Adipose tissue (tissue), 3 donors: ENCODE data around the gene UBE2O. TPM values are rescaled to one million over a fixed set of nuclear protein-coding genes. Genes with fewer than 3 reads are reported as not detected.

Experiments used
- H3K27ac ChIP-seq: one replicate; pipeline ENCODE4 v1.5.1; 2013; ENCODE audit warnings: low read depth, low read length
- WGBS, 3 donors: extraction: QIAGEN DNeasy Blood & Tissue Kit; methylation state at CpG; one replicate each; pipeline ENCODE4 v1.1.7; 2013; 5-methylcytosine and 5-hydroxymethylcytosine counted together
- polyA plus RNA-seq, 3 donors: library from polyadenylated mRNA; stranded (reverse); fragments of 200-250 nt; gene quantifications; one replicate each; pipeline ENCODE4 v1.2.3, GENCODE V29; 2013
- donor health status: healthy with polysubstance abuse.
- donor health status: Bipolar disorder and iron deficiency.
- donor health status: healthy.

UBE2O gene
- polyA plus RNA-seq, 3 donors = 6.2 to 10.1 (median 10.0) TPM

DNA sequence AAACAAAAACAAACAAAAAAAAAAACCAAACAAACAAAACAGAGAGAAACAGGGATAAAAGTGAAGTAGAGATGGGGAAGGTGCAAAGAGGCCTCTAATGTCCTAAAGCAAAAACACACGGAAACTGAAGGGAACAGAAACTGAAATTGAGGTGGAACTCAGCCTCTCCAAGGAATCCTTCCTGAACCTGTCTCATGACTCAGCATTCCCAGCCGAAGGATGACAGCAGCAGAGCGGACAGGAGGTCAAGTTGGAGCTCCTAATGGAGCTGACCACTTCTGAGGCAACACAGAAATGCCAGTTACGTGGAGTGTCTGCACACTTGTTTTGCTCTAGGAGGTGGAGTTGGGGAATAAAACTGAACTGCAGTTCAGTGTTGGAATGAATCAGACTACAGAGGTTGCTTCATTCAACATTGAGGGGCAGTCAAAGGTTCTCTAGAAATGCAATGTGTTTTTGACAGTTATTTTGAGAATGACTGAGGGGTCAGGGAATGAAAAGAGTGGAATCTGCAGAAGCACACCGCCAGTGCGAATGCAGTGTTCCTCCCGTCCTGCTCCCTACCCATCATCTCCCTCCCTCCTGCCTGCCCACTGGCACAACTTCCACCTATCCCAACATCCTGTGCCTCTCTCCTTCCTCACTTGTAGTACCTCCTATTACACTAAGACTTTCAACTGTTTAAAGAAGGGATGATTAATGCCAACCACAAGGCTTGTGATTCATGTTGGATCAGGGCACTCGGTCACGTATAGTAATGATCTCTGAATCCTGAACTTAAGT, 6.3 kb downstream of the UBE2O start:
- WGBS, 3 donors = 59 to 64% (median 62%) methylated on average over 9 of the region's 9 CpGs
- H3K27ac ChIP-seq = no peak overlapping the region

DNA sequence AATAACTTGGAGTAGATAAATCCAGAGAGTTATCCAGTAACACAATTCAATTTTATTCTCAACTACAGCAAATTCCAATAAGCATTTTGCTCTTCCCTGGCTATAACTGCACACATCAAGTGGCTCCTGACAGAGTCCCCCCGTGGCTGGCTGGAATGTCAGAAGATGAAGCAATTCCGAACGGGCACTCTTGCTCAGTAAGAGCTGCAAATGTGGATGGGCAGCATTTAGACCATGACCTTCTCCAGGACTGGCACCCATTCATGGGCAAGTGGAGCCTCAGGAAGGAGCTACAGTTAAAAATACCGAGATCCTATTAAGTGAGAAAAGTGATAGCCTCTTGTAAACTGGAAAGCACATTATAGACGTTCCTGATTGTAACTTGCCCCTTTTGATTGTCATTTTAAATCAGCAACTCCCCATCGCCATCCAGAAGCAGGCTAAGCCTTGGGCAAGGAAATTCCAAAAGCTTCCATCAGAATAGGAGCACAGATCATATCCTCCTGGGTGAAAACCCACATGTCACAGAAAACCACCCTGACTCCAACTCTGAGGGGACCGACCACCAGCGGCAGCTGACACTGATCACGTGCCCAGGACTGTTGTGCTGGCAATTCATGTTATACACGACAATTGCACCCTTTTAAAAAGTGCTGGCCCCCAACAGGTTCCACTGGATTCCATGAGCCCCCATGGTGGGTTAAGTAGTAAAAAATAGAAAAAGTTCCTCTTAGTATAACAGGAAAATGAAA, 7.1 kb downstream of the UBE2O start:
- no peak overlapping the region for H3K27ac ChIP-seq
- 57 to 81% (median 74%) methylated on average over 10 of the region's 10 CpGs for WGBS, 3 donors

DNA sequence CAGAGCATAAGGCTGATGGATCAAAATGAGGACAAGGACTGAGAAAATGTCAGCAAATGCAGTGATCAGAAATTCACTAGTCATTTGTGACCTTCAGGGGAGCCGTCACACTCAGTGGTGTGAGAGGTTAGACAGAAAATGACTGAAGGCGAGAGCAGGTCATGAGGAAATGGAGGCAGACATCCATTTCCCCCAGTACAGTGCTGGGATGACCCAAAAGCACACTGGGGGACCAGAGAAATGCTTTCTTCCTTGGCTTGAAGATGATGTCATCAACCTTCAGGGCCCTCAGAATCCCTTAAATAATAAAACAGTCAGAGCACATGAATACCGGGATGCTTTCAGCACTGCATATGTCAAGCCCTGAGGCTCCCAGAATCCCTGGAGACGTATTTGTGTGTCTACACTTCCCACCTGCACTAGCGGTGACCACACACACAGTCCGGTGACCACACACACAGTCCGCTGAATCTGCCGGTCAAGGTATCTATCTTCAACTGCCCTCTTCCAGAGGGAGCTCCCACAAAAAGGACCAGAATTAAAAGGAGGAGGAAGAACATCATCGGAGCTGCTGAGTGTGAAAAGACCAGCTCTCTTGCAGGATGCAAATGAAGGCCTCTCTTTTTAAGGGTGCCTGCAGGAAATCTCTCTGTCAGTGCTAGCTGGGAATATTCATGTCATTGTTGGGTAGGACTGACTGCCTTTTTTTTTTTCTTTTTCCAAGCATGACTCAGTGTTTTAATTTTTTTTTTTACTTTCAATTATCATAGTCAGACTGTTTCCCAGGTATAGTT, 8.2 kb downstream of the UBE2O start:
- WGBS, 3 donors = 76 to 80% (median 76%) methylated on average over 9 of the region's 9 CpGs
- H3K27ac ChIP-seq = no peak overlapping the region

DNA sequence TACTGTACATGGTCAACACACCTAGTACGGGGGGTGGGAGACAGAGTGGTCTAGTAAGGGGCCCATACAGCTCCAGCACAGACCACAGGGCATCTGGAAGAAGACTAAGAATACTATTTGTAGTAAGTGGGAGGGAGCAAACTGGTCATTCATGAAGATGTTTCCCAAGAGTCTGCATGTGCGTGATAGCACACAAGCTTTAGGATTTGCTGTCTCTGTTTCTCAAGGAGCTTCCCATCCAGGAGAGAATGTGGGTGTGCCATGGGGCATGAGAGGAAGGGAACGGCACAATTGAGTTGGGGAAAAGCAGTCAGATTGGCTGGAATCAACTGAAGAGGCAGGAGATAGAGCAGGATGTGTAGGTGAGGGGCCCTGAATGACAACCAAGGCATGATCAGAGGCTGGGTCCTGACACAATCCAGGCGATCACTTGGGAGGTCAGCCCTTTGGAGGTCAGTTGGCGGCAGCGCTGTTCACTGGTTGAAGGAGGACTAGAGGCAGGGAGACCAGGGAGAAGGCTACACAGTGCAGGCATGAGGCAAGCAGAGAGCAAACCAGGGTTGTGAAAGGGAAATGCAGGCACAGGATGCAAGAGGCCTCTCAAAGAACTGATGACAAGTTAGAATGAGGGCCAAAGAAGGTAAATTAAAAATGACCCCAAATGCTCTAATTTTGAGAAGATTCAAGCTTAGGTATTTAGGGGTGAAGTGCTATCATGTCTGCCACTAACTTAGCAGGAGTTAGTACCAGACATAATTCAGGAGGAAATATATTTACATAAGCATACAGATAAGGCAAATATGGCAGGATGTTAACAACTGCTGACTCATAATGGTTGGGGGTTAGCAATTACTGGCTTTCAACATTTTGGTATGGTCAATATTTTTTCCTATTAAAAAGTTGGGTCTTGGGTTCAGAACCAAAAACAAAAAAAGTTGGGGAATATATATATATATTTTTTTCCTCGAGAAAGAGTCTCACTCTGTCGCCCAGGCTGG, 10.3 kb downstream of the UBE2O start:
- 82 to 94% (median 85%) methylated on average over 8 of the region's 8 CpGs for WGBS, 3 donors
- H3K27ac ChIP-seq = no peak overlapping the region

DNA sequence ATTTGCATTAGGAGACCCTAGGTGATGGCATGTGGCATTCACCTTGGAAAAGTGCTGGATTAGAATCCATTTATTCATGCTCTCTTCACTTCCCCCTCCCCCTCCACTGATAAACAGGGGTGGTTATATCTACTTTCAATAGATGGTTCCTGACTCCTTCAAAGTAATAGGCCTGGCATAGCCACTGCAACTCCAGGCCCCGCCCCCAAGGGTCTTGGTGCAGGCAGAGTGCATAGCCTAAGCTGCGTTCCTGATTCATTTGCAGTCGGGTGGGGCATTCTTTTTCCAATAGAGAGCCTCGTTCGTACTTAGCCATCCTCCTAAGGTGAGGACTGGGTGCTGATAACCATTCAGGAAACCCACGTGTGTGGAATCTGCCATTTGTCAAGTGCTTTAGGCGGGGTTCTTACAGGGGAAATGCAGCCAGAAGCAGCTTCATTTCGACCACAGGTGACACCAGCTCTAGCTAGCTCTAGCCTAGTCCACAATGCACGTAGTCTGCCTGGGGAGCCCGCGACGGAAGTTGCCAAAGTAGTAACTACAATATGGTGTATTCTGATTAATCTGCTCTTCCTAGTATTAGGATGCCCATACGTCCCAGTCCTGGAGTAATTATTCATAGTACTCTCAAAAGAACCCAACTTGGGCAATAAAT, 11.1 kb downstream of the UBE2O start:
- H3K27ac ChIP-seq = no peak overlapping the region
- WGBS, 3 donors = 75 to 80% (median 76%) methylated on average over 13 of the region's 13 CpGs

DNA sequence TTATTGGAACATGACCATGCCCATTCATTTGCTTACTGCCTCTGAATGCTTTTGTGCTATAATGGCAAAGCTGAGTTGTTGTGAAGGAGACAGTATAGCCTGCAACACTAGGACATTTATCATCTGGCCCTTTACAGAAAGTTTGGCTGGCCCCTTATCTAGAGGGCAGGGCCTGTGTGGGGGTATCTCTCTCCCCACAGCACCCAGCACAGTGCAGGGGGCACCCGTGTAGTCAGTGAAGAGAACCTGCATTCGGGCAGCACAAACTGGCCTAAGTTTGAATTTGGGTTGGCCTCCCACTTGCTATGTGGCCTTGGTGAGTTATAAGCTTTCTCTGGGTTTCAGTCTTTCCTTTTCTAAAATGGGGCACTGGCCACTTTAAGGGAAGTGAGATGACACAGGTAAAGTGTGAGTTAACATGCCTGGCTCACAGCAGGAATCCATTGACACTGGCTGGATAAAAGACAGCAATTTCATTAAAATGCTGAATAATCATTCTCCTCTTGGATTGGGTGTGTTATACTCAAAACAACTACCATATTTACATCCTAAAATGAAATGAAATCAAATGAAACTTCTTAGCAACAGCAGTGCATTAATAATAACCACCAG, 12.1 kb downstream of the UBE2O start:
- WGBS, 3 donors = 78 to 88% (median 83%) methylated on average over 2 of the region's 2 CpGs
- no peak overlapping the region for H3K27ac ChIP-seq

DNA sequence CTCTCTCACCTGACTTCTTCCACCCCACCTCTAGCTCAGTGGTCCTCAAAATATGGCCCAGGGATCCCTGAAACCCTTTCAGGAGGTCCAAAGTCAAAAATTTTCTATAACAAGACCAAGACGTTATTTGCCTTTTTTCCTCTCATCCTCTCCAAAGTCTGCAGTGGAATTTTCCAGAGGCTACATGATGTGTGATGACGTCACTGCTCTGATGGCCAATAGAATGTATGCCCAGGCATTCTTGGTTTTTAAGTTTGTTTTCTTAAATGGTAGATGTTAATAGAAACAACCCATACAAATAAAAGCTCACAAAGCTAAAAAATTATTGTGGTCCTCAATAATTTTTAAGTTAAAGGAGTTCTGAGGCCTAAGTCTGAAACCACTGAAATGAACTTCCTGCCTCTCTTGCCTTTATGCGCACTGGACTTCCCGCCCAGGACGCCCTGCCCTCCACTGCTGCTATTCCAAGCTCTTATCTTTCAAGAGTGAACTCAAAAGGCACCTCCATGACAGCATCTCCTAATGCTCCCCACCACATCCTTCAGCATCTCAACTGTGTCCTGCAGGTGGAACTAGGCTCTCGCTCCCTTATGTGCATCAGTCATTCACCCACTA, 13.5 kb downstream of the UBE2O start:
- no peak overlapping the region for H3K27ac ChIP-seq
- 82 to 92% (median 90%) methylated on average over 6 of the region's 6 CpGs for WGBS, 3 donors

DNA sequence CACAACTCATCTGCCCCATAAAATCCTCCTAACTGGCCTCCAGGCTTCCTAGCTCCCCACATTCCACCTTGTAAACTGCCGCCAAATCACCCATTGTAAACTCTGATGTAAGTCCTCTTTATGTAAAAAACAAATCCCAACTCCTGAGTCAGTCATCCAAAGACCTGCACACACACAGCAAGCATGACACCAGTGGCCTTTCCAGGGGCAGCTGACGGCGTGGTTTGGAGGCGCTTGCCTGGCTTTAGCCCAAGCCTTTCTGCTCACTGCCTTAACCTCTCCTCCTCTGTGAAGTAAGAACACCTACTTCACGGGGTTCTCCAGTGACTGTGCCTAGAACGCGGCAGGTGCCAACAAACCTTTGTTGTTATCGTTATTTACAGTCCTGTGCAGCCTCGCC, 14.0 kb downstream of the UBE2O start:
- 59 to 93% (median 83%) methylated on average over 9 of the region's 9 CpGs for WGBS, 3 donors
- no peak overlapping the region for H3K27ac ChIP-seq

DNA sequence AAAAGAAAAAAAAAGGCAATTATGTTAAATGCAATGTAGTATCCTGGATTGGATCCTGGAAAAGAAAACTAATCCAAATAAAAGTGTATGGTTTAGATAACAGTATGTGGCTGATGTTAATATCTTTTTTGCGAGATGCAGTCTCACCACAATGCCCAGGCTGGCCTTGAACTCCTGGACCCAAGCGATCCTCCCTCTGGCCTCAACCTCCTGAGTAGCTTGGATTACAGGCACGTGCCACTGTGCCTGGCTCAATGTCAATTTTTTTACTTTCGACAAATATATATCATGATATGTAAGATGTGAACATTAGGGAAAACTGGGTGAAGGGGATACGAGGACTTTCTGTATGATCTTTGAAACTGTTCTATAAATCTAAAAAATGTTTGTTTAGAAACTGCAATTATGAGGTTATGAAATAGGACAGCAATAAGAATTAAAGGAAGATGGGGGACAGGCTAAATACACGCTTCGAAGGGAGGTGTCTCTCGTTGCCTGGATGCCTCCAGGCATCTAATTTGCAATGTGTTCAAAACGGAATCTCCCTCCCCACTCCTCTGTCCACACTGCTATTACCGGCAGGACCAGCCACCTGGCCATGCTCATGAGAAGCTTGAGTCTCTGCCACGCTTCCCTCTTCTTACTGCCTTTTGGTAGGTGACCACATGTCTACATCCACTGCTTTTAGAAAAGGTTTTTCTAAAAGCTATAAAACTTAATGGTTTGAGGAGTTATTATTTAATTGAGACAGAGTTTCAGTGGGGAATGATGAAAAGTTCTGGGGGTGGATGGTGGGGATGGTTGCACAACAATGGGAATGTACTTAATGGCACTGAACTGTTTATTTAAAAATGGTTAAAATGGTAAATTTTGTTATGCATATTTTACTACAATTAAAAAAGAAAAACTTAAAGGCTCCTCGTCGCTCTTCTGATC, 15.2 kb downstream of the UBE2O start:
- WGBS, 3 donors = 68 to 85% (median 83%) methylated on average over 13 of the region's 13 CpGs
- H3K27ac ChIP-seq = no peak overlapping the region

DNA sequence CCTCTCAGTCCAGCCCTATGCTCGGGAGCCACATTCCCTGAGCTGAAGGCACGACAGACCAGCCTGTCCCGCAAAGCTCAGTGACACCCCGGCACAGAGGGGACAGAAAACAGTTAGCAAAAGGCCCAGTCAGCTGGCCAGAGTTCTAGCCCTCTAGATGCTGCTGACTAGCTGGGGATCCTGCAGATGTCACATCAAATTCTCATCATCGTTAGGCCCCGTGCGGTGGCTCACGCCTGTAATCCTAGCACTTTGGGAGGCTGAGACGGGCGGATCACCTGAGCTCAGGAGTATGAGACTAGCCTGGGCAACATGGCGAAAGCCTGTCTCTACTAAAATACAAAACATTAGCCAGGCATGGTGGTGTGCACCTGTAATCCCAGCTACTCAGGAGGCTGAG, 17.2 kb downstream of the UBE2O start:
- 96 to 97% (median 96%) methylated on average over 11 of the region's 11 CpGs for WGBS, 3 donors

DNA sequence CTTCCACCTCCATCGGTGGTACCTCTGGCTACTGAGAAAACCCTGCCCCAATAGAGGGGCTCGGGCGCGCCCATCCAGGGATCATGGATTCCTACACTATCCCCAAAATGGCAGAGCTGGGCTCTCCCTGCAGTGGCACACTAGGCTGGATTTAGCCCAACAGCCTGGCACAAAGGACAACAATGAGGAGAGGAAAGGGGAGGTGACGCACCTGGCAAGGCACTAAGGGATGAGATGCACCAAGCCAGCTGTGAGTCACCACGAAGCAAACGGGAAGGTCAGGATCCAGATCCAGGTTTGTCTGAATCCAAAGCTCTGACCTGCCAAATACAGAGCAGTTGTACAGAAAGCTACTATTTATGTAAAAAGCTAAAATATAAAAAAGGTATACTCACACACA, 18.1 kb downstream of the UBE2O start:
- 77 to 89% (median 88%) methylated on average over 7 of the region's 7 CpGs for WGBS, 3 donors
- no peak overlapping the region for H3K27ac ChIP-seq

More for the DNA sequence above, 17.2 kb downstream of the UBE2O start:
- H3K27ac ChIP-seq = no peak overlapping the region

DNA sequence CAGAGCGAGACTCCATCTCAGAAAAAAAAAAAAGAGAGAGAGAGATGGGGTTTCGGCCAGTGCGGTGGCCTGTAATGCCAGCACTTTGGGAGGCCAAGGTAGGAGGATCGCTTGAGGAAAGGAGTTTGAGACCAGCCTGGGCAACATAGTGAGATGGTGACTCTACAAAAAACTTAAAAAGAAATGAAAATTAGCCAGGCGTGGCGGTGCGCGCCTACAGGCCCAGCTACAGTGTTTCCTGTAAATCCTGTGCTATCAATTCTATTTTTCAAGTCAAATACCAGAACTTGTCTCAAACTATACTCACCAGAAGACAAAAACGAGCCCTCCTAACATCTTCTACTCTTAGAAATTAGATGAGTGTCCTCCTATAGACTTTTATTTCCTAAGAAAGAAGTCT, 19.3 kb downstream of the UBE2O start:
- 94 to 97% (median 95%) methylated on average over 9 of the region's 9 CpGs for WGBS, 3 donors
- no peak overlapping the region for H3K27ac ChIP-seq

DNA sequence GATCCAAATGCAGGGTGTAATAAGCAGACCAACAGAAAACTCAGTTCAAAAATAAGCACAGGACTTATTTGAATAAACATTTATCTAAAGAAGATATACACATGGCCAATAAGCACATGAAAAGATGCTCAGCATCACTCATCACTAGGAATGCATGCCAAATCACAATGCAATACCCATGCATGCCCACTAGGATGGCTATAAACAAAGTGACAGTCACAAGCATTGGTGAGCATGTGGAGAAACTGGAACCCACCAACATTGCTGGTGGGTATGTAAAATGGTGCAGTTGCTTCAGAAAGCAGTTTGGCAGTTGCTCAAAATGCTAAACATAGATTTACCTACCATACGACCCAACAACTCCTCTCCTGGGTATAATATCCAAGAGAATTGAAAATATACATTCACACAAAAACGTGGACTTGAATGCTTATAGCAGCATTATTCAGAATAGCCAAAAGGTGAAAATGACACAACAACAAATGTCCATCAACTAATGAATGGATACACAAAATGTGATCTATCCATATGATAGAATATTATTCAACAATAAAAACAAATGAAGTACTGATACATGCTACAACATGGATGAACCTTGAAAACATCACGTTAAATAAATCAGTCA, 20.1 kb downstream of the UBE2O start:
- 79 to 83% (median 82%) methylated on average over 3 of the region's 3 CpGs for WGBS, 3 donors

DNA sequence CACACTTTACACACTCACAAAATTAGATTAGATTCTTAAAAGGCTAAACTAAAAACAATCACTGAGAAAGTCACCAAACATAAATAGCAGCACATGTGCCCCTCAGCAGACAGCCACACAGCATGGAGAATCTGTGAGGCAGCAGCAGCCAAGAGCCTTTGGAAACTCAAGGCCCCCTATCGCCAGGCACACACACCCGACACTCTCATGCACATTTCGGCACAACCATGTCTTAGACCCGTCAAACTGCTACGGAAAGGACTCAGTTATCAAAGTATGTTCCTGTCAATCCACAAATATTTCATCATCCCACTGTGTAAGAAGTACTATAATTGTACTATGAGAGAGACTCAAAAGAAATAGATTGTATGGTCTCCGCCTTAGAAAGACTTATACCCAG, 20.9 kb downstream of the UBE2O start:
- H3K27ac ChIP-seq = no peak overlapping the region
- WGBS, 3 donors = 75 to 96% (median 88%) methylated on average over 6 of the region's 6 CpGs

More for the DNA sequence above, 20.1 kb downstream of the UBE2O start:
- H3K27ac ChIP-seq = no peak overlapping the region

DNA sequence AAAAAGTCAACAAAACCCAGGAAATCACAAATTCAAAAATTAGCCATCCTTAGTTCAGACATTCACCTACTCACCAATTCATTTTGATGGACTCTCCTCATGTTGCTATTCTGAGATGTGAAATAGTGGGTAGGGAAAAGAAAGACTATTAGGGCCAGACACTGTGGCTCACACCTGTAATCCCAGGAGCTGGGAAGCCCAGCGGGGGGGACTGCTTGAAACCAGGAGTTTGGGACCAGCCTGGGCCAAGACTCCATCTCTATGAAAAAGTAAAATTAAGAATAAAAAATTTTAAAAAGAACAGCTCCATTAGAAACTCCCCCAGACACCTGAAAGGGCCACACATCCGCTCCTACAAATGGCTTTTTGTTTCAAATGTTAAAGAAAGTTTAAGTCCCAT, 21.4 kb downstream of the UBE2O start:
- H3K27ac ChIP-seq = no peak overlapping the region
- WGBS, 3 donors = 89 to 95% (median 91%) methylated on average over 2 of the region's 2 CpGs
